ENCODE measurements around the gene PDE8B.

GRCh38 chr5:77302653-77303052 lies 92.2 kb downstream of the PDE8B start:
- no peak for TF ChIP-seq CTCF (IDR thresholded peaks at IDR 0.05)
- TF ChIP-seq POLR2A (IDR thresholded peaks at IDR 0.05) = no peak
- no peak for TF ChIP-seq POLR2AphosphoS5 (IDR thresholded peaks at IDR 0.05; ENCODE audit: insufficient read depth in 1 of 2, low read depth in 1 of 2)

Data from vagina (tissue), 2 donors.